Fibroblast of peridontal ligament (primary cell): ENCODE results near the gene GPATCH4.
"Not testable (repeated sequence)": the region's sequence is repeated elsewhere in the genome, so short reads cannot be mapped to it uniquely, and the experiment has no call there.

ENCODE experiments used
- DNase-seq: peaks from one replicate; pipeline ENCODE4 v3.0.0-alpha.2; 2010; ENCODE audit errors: extremely low read depth

GPATCH4 gene

DNA sequence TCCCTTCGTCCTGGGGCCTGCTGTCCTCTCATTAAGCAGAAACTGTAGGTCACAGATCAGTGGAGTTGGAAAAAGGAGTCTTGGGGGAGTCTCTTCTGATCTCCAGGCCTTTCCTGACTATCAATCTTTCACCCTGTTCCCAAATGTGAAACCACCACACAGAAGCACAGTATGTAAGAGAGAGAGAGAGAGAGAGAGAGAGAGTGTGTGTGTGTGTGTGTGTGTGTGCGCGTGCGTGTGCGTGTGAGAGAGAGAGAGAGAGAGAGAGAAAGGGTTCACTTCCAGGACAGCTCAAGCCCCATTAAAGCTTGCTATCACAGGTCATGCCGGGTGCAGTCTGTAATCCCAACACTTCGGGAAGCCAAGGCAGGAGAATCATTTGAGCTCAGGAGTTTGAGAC, 23.2 kb downstream of the GPATCH4 start:
- no peak for DNase-seq

DNA sequence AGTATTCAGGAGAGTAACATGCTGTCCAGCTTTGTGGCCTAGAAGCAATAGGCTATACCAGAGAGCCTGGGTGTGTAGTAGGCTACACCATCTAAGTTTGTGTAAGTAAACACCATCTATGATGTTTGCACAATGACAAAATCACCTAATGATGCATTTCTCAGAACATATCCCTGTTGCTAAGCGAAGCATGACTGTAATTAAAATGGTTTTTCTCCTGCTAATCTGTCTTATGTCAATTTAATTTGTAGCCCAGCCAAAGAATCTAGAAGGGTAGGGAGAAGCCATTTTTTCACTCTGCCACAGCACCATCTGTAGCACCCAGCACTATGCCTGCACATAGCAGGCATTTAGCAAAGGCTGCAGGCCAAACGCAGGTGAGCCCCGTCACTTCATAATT, 23.7 kb downstream of the GPATCH4 start:
- no peak for DNase-seq

DNA sequence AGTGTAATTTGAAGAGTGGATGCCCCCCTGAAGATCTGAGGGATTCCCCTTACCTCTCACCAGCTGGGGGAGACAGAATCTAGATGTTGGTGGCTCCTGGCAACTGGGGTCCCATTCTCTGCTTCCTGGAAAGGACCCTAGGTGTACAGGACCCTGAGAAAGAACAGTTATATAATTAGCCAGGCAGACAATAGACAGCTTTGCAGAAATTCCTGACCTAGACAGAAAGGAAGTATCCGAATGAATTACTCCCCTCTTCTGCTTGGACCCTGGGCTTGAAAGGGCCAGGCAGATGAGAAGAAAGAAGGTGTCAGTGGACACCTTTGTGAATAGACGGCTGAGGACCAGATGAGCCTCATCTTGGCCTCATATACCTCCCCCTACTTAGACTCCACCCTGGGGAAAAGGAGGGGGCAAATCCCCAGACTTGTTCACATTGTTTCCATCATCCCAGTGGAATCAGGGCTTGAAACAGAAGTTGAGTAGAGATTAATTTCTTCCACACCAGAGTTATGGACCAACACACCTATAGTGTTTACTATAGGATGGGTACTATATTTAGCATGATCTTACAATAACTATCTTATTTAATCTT, 27.1 kb downstream of the GPATCH4 start:
- DNase-seq, result no peak

DNA sequence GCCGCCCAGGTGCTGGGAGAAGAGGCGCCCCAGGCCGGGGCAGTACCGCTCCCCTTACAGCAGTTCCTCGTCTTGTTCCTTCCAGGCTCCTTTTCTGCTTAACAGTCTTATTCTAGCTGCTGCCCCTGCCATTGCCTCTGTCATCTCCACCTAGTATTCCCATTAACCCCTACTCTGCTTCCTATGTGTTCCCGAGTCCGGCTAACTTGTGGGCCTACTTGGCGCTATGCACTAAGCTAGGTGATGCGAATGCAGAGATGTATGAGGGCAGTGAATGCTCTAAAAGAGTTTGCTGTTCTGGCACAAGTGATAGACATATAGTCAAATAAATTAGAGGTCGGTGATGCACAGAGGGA, 28.6 kb downstream of the GPATCH4 start:
- no peak for DNase-seq

DNA sequence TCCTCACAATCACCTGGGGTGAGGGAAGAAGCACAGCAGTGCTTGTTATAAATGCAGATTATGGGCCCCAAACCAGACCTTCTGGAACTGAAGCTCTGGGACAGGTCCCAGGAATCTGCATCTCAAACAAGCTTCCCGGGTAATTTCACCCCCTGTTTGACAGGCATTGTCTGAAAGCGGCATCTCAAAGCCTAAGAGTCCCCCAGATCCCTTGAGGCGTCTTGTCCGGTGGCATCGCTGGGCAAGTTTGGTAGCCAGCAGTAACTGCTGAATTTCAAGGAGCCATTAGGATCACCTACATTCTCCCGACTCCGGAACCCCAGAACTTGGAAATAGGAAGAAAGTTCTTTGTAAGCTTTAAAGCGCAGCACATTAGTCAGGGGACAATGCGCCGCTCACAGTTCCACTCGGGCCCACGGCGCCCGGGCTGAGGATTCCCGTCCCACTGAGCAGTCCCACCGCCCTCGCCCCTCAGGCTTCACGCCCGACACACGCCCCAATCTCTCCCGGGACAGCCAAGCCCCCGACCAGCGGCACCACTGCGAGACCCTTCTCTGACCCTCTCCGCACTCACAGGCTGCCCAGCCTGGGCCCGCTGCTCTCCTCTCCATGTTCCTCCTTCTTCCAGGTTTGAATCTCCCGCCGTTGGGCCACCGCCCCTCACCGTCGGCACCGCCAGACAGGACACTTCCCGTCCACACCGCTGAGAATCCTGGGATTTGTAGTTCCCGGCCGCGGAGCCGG, 29.2 kb downstream of the GPATCH4 start, which contains the start of gene IQGAP3:
Gene IQGAP3, minus strand, starts transcription at position 647 of the 744 bp plus-strand sequence. Its CDS starts 36 bp downstream, at position 611.
- peak; percentile 69 for DNase-seq

DNA sequence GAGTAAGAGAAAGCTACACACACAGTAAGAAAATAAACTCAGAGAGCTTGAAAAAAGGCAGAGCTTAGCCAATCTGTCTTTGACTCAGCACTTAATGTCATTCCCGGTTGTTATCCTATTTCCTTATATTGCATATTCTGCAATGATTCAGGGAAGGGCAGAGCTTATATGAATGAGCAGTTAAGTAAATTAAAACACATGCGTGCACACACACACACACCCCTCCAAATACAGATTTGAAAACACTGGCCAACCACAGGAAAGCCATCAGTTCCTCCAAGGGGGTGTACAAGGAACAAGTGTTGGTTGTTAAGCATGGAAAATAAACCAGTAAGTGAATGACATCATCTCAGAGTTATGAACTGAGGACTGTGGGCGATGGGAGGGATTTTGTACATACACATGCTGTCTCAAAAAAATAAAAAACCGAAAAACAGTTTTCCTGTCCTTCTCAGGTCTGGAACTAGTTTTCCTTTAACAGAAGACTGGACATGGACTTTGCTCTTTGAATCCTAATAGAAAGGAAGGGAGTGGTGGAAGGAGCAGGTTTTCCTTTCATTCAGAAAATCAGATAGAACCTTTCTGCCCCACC, 29.9 kb downstream of the GPATCH4 start:
- peak; percentile 95 for DNase-seq

DNA sequence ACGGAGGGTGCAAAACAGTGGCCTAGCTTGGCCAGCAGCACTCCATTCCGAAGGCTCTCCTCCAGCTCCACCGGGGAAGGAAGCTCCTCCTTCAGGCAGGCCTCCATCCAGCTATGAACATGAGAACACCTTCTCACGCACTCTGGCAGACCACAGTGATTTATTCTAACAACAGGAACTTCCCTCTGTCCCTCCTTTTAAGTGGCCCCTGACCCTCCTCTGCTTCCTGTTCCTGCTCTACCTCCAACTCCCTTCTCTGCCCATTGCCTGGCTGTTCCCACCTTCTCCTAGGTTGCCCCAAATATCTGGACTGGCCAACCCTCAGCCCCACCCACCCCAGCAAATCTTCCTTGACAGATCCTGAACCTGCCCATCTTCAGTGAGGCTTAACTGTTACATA, 34.8 kb downstream of the GPATCH4 start:
- DNase-seq, result no peak

DNA sequence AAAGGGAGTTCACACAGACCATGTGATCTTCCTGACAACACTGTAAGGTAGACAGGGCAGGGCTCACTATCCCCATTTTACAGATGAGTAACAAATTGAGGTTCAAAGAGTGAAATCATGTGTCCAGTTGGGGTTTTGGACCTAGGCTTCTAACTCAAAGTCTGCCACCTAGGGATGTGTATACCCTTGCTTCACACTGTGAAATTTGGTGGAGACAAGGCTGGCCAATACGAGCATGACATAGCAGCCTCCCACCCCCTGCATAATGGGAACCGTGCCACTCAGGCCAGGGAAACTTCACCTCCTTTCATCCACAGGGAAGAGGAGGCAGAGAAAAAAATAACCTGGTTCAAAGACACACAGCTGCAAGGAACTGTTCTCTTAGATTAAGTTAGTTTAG, 35.8 kb downstream of the GPATCH4 start:
- DNase-seq, result no peak

DNA sequence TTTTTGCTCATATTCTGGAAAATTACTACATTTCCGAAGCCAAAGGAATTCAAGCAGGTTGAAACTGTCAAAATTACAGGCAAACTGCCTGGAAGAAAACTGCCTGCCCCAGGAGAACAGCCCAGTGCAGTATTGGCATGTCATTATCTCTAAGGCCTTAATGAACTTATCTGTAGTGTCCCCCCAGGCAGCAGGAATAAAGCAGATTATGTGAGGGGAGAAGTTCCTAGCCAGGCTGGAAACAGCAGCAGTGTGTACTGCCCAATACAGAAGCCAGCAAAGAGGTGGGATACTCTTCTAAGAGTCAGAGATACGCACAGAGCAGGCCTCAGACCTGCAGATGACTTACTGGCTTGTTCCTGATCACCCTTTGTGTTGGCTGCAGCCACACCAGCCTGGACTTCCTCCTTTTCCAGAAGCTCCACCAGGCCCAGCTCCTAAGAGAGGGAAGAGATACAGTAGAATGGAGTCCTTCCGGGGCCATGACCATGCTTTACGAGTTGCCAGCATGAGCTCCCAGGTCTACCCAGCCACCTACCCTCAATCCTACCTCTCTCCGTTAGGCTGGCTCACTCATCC, 40.6 kb downstream of the GPATCH4 start:
- DNase-seq, result no peak

DNA sequence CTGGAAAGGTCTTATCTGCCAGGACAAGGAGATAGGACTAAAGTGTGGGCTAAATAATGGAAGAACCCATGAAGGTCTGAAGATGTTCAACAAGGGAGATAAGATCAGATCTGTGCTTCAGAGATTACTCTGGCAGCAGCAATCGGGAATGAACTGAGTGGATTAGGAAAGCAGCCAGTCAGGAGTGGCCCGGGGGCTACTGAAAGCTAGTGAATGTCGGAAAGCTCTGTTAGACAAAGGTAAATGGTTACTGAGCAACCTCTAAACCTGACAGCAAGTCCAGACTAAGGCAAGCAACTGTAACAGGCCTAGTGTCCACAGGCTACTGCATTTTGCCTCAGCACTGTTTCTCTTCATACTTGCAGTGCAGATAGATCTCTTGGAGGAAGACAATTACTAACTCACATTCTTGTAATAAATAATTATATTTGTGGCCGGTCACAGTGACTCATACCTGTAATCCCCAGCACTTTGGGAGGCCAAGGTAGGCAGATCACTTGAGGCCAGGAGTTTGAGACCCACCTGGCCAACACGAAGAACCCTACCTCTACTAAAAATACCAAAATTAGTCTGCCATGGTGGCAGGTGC, 41.4 kb downstream of the GPATCH4 start:
- no peak for DNase-seq

DNA sequence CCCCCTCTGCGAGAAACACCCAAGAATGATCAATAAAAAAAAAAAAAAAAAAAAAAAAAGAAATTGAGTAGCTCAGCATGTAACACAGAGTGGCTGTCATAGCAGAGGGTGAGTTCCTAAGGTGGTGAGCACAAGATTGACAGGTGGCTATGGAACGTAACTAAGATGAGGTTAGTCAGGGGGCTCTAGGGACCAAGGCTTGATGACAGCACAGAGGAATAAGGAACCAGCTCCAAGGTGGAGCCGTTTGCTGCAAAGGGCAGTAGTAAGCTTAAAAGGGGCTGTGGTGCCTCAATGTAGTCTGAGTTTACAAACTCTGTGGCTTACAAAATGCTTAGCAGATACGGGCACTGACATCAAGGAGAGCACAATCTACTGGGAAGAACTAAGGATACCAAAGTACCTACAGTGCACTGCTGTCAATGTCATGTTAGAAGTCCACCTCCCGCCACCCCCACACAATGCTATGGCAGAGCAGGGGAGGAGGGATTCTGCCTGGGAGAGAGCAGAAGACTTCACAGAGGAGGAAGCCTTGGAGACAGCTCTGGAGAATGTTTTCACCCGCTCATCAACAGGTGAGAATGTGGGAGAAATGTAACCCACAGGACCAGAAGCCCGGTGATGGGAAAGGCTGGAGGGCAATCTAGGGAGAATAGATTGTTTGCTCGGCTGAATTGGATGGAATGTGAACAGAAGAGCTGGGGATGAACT, 42.0 kb downstream of the GPATCH4 start:
- DNase-seq, result no peak

DNA sequence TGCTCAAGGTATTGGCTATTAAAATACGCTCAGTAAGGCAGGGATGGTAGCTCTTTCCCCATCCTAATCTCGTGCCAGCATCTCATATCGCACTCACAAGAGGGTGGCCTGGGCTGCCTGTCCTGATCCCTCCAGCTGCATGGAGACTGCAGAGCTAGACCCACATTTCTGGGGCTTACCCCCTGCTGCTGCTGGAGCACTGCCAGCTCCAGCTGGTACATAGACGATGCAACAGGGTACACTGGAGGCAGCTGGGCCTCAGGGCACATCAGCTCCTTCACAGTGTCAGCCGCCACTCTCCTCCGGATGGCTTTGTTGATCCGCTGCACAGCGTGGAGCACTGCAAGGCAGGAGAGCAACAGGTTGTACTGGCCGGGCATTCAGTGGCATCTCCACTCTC, 44.9 kb downstream of the GPATCH4 start:
- DNase-seq, result no peak

DNA sequence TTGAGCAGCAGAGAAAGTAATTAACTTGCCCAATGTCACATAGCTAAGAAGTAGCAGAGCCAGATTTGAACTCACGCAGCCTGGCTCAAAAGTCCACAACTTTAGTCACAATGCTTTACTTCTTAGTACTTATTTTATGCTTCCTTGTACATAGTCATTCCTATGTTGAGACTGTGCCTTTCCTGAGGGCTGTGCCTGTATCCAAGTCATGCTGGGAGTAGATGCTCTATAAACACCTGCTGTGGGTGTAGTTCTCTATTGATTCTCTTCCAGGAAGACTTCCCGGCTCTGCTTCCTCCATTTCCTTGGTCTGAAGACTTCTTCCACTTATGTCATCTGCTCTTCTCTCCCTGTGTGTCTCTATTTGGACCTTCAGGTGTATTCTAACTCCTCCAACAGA, 45.6 kb downstream of the GPATCH4 start:
- DNase-seq, result no peak

DNA sequence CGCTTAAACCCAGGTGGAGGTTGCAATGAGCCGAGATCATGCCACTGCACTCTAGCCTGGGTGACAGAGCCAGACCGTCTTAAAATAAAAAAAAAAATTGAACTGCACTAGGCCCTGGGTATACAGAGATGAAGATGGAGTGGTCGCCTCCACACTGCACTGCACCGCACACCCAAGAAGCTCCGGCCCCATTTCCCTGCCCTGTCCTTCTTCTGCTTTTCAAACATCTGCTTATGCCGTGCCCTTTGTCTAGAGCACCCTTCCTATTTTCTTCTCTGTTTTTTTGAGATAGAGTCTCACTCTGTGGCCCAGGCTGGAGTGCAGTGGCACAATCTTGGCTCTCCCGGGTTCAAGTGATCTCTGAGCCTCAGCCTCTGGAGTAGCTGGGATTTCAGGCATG, 46.3 kb downstream of the GPATCH4 start:
- no peak for DNase-seq

DNA sequence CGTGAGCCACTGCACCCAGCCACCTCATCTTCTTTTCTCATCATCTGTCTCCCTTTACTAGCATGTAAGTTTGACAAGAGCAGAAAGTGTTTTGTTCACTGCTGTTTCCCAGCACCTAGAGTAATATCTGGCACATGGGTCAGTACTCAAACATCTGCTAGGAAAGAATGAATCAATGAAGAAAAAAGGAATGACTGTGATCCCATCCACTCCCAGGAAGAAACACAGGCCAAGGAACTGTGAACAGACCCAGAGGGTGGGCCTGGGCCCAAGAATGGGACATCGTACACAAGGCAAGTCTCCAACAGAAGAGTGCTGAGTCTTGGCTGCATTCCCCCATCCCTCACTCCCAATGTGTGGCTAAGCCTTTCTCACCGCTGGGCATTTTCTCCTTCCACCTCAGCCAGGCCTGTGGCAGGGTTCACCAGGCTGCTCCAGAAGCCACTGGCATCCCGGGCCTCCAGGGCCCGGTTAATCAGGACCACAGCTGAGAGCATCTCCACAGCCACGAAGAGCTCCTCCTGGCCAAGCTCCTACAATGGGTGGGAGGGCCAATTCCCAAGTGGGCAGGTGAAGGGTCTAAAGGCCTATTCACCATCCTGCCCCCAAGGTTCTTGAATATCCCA, 47.3 kb downstream of the GPATCH4 start:
- no peak for DNase-seq

DNA sequence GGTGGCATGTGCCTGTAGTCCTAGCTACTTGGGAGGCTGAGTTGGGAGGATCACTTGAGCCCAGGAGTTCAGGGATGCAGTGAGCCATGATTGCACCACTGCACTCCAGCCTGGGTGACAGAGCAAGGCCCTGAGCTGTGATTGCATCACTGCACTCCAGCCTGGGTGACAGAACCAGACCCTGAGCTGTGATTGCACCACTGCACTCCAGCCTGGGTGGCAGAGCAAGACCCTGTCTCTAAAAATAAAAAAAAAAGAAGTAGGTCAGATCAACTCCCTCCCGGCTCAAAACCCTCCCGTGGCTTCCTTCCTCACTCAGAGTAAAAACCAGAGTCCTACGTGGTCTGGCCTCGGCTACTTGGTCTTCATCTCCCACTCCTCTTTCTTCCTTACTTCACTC, 48.3 kb downstream of the GPATCH4 start:
- not testable (repeated sequence) for DNase-seq

DNA sequence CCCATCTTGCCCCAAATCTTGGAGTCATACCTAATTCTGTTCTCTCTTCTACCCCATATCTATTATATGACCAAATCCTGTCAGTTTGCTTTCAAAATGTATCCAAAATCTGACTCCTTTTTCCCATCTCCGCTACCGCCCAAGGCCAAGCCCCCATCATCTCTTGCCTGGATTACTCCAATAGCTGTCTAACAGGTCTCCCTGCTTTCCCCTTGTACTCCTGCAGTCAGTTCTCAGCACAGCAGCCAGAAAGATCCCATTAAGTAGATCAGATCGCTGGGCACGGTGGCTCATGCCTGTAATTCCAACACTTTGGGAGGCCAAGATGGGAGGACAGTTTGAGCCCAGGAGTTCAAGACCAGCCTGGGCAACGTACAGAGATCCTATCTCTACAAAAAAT, 48.8 kb downstream of the GPATCH4 start:
- no peak for DNase-seq

DNA sequence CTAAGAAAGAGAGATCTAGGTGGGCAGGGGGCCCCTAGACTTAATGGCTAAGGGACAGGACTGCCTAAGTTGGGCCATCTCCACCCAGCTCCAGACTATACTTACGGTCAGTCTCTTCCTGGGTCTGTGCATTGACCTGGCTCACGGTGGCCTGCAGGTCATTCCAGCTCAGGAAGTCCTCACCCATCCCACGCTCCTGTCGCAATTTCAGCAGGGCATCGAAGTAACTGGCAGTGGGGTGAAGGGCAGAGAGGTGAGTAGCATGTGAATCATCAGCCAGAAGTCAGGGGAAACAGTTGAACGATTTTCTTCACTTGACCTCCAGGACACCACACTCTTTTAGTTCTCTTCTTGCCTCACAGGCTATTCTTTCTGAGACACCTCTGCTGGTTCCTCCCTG, 49.4 kb downstream of the GPATCH4 start:
- no peak for DNase-seq

DNA sequence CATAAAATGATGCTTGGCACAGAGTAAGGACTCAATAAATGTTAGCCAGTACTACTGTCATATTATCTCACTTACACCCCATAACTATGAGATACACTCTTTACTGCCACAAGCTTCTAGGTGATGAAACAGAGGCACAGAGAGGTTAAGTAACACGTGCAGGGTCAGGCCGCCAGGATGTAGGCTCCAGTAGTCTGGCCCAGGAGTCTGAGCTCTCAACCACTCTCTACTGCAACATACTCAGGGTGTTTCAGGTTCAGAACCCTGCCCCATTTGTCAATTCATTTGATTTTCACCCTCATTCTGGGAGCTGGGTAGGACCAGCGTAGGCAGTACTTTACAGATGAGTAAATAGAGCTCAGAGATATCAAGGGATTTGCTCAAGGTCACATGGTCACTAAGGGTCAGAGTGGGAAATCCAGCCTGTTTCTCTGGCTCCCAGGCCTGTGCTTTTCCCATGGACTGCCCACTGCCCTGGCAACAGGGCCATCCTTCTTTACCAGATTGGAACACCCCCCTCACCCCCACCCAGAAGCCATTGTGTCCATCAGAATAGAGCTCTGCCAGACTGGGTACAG, 50.1 kb downstream of the GPATCH4 start:
- no peak for DNase-seq

DNA sequence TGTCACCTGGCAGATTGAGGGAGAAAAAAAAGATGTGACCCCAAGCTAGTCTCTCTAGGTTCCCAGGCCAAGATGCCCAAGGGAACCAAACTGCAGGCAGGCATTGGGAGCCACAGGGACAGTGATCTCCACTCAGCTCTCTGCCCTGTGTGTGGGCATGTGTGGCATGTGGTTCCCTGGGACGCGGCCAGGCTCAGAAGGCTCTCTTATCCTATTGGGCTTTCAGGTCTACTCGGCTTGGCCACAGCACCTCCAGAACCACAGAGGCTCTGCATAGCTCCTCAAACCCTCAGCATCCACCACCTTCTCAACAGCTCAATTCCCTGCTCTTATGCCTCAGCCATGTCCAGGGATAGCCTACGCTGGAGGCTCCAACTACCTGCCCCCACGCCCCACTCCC, 50.9 kb downstream of the GPATCH4 start:
- DNase-seq, result no peak

DNA sequence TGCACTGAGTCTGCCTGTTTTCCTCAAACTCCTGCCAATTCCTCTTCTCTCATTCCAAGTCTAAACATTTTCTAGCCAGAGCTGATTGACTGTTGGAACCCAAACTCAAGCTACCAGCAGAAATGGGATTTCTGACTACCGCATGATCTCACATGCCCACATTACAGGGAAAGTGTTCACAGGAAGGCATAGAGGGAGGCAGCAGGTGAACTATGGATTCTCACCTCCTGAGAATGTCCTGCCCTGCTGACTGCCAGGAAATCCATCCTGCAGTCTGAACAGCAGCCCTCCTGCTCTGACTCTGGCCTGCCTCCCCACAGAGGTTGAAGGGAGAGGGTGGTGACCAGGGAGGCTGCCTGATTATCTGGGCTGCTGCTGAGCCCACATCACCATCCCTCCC, 51.4 kb downstream of the GPATCH4 start:
- no peak for DNase-seq
